ENCODE results near the gene NPRL2. TPM values are rescaled to one million over a fixed set of nuclear protein-coding genes. Genes with fewer than 3 reads are reported as not detected.

The NPRL2 gene
- total and polyA plus RNA-seq, 2 of the 13 experiments (the other 11 are each of a cell fraction or from before 2014, with no cell fraction given): 30.6 to 51.4 TPM

GRCh38 chr3:50337175-50337861 lies 13.3 kb downstream of the NPRL2 start (continued):
- TF ChIP-seq ZNF407 (CRISPR knock-in tag; IDR thresholded peaks at IDR 0.05; ENCODE audit: not compliant biosample characterization) (peak; percentile 30), KDM5A (IDR thresholded peaks at IDR 0.05; ENCODE audit: borderline replicate concordance, low read length) (no peak; the same call in 1 of the 2 replicates), ZNF33A (CRISPR knock-in tag; IDR thresholded peaks at IDR 0.05; ENCODE audit: borderline replicate concordance) (no peak), THAP8 (CRISPR knock-in tag; IDR thresholded peaks at IDR 0.05; ENCODE audit: borderline replicate concordance) (no peak), ZNF574 (CRISPR knock-in tag; IDR thresholded peaks at IDR 0.05) (peak; percentile 69), NFIC (IDR thresholded peaks at IDR 0.05; ENCODE audit: low read length) (no peak), ZNF207 (IDR thresholded peaks at IDR 0.05; ENCODE audit: borderline replicate concordance) (no peak), ZNF615 (CRISPR knock-in tag; IDR thresholded peaks at IDR 0.05; ENCODE audit: borderline replicate concordance) (no peak), ZNF703 (CRISPR knock-in tag; IDR thresholded peaks at IDR 0.05; ENCODE audit: borderline replicate concordance) (no peak), TAF1 (CRISPR knock-in tag; IDR thresholded peaks at IDR 0.05) (peak; percentile 89), SRY (CRISPR knock-in tag; IDR thresholded peaks at IDR 0.05) (peak; percentile 91; the same call in 1 of the 2 replicates), MEIS2 (CRISPR knock-in tag; IDR thresholded peaks at IDR 0.05) (peak; percentile 86; the same call in 1 of the 2 replicates), KAT7 (CRISPR knock-in tag; IDR thresholded peaks at IDR 0.05; ENCODE audit: borderline replicate concordance) (peak; percentile 71)
- TF ChIP-seq, protein P1, sequence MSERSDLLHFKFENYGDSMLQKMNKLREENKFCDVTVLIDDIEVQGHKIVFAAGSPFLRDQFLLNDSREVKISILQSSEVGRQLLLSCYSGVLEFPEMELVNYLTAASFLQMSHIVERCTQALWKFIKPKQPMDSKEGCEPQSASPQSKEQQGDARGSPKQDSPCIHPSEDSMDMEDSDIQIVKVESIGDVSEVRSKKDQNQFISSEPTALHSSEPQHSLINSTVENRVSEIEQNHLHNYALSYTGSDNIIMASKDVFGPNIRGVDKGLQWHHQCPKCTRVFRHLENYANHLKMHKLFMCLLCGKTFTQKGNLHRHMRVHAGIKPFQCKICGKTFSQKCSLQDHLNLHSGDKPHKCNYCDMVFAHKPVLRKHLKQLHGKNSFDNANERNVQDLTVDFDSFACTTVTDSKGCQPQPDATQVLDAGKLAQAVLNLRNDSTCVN (CRISPR knock-in tag; IDR thresholded peaks at IDR 0.05; ENCODE audit: borderline replicate concordance): peak; percentile 53; the same call in 1 of the 2 replicates

All from HepG2 (cell line).